Activated naive CD4-positive, alpha-beta T cell treated with anti-CD3 and anti-CD28 coated beads, Interleukin-2, amount 10 ng/mL, durations not matched to agents 7 days and 5 days (primary cell): ENCODE measurements around the gene THEMIS2.
"Not testable (repeated sequence)": the region's sequence is repeated elsewhere in the genome, so short reads cannot be mapped to it uniquely, and the experiment has no call there.

Experiments used
- CTCF ChIA-PET: fragments of 350-600 bp; sonication (Branson Sonifier 250); formaldehyde crosslinking; loops from one replicate; lab custom pipeline; 2021; ENCODE audit warnings: antibody characterized with exemption; lab: Charles Lee
- DNase-seq: peaks from one replicate; pipeline ENCODE4 v3.0.0-alpha.2; 2020
- H3K27ac Mint-ChIP-seq: one replicate; pipeline ENCODE4 v1.8.0; 2021; ENCODE audit warnings: mild to moderate bottlenecking, moderate library complexity, mixed read lengths
- H3K27me3 Mint-ChIP-seq: one replicate; pipeline ENCODE4 v1.8.0; 2021; ENCODE audit warnings: mild to moderate bottlenecking, mixed read lengths
- H3K36me3 Mint-ChIP-seq: one replicate; pipeline ENCODE4 v1.8.0; 2021; ENCODE audit warnings: mixed read lengths
- H3K4me1 Mint-ChIP-seq: one replicate; pipeline ENCODE4 v1.8.0; 2021; ENCODE audit warnings: mixed read lengths
- H3K4me3 Mint-ChIP-seq: one replicate; pipeline ENCODE4 v1.8.0; 2021; ENCODE audit warnings: mild to moderate bottlenecking, moderate library complexity, mixed read lengths
- H3K9me3 Mint-ChIP-seq: one replicate; pipeline ENCODE4 v1.8.0; 2021; ENCODE audit warnings: mixed read lengths

The THEMIS2 gene

DNA sequence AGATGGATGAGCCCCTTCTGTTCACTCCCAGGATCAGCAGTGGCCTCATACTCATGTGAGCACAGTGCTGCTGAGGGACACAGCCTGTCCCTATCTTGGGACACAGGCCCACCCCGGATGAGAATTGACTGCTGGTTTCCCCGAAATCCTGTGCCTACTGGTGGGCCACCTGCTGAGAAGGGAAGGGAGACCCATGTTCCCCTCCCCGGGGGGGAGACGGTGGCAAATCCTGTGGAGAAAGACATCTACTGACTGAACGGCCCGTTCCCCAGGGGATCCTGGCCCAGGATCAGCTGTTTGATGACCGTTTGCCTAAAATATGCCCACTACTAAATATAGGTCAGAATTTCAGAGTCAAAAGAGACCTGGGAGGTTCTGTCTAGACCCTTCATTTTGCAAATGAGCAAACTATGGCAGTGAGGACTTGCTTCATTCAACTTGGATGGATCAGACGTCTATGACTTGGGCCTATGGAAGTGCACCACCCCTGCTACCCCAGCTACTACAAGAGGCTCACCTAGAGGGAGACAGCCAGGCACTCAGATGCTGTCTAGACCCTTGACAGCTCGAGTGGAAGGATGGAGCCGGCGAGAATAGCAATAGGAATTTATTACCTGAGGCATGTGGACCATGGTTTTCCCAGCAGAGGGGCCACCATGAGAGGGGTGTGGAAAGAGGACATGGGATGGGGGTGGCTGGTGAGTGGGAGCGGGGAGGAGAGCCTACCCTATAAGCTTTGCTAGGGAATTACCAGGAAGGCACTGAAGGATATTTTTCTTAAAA is 15.6 kb upstream of the THEMIS2 start:
- H3K4me3 Mint-ChIP-seq, result no peak overlapping the region
- H3K9me3 Mint-ChIP-seq, result no peaks in the 10 kb centered on the region
- CTCF ChIA-PET, result interaction anchor here (0.8 to 2.3 kb wide), 10 partner anchors 8 to 352 kb away, joined by 3 to 23 read pairs (median 4); partner anchors contain the start of gene XKR8
- no peaks in the 10 kb centered on the region for H3K27me3 Mint-ChIP-seq
- no peak for DNase-seq
- peaks cover 11% of the 10 kb centered on the region for H3K4me1 Mint-ChIP-seq
- peaks cover 2% of the 10 kb centered on the region for H3K36me3 Mint-ChIP-seq
- no peak overlapping the region for H3K27ac Mint-ChIP-seq

GRCh38 chr1:27857552-27857951 is 14.8 kb upstream of the THEMIS2 start:
- not testable (repeated sequence) for H3K36me3 Mint-ChIP-seq, H3K27ac Mint-ChIP-seq, H3K9me3 Mint-ChIP-seq, H3K4me3 Mint-ChIP-seq, DNase-seq, H3K27me3 Mint-ChIP-seq
- H3K4me1 Mint-ChIP-seq, result peaks cover 11% of the 10 kb centered on the region
- CTCF ChIA-PET, result interaction anchor here (0.6 to 2.3 kb wide), 16 partner anchors 9 to 352 kb away, joined by 3 to 23 read pairs (median 4); partner anchors contain the start of gene EYA3

GRCh38 chr1:27858072-27858948 is 14.0 kb upstream of the THEMIS2 start:
- H3K9me3 Mint-ChIP-seq, result no peaks in the 10 kb centered on the region
- peak; percentile 90 for DNase-seq
- peak overlapping the region; percentile 82 for H3K27ac Mint-ChIP-seq
- no peaks in the 10 kb centered on the region for H3K36me3 Mint-ChIP-seq
- H3K27me3 Mint-ChIP-seq, result peaks cover 4% of the 10 kb centered on the region
- no peak overlapping the region for H3K4me3 Mint-ChIP-seq
- CTCF ChIA-PET, result interaction anchor here (0.6 to 2.3 kb wide), 17 partner anchors 10 to 351 kb away, joined by 3 to 23 read pairs (median 4); partner anchors contain the start of gene EYA3
- peaks cover 17% of the 10 kb centered on the region for H3K4me1 Mint-ChIP-seq

GRCh38 chr1:27858949-27859576 is 13.3 kb upstream of the THEMIS2 start:
- Mint-ChIP-seq H3K27me3 (peaks cover 4% of the 10 kb centered on the region), H3K9me3 (no peaks in the 10 kb centered on the region), H3K4me3 (no peak overlapping the region), H3K36me3 (no peaks in the 10 kb centered on the region), H3K27ac (no peak overlapping the region), H3K4me1 (peaks cover 24% of the 10 kb centered on the region)
- no peak for DNase-seq
- CTCF ChIA-PET, result interaction anchor here (0.7 to 2.3 kb wide), 5 partner anchors 17 to 350 kb away, joined by 3 to 7 read pairs (median 5); no protein-coding TSS in a partner anchor

DNA sequence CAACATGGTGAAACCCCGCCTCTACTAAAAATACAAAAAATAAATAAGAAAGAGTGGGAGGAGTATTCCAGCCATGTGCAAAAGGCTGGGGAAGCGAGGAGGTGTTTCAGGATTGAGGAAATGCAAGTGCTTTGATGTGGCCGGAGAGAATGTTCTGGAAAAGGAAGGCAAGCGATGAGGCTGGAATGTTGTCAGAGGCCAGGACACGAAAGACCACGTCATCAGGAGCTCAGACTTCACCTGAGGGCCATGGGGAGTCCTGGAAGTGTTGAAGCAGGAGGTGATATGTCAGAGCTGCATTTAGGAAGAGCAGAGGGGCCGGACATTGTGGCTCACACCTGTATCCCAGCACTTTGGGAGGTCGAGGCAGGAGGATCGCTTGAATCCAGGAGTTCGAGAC is 10.9 kb upstream of the THEMIS2 start:
- no peak for DNase-seq
- peaks cover 43% of the 10 kb centered on the region for H3K4me1 Mint-ChIP-seq
- no peaks in the 10 kb centered on the region for H3K36me3 Mint-ChIP-seq
- H3K4me3 Mint-ChIP-seq, result no peak overlapping the region
- no peaks in the 10 kb centered on the region for H3K9me3 Mint-ChIP-seq
- peaks cover 4% of the 10 kb centered on the region for H3K27me3 Mint-ChIP-seq
- H3K27ac Mint-ChIP-seq, result no peak overlapping the region
- CTCF ChIA-PET, result interaction anchor here (1.3 kb wide), 1 partner anchor 16 kb away, joined by 3 read pairs; no protein-coding TSS in a partner anchor

DNA sequence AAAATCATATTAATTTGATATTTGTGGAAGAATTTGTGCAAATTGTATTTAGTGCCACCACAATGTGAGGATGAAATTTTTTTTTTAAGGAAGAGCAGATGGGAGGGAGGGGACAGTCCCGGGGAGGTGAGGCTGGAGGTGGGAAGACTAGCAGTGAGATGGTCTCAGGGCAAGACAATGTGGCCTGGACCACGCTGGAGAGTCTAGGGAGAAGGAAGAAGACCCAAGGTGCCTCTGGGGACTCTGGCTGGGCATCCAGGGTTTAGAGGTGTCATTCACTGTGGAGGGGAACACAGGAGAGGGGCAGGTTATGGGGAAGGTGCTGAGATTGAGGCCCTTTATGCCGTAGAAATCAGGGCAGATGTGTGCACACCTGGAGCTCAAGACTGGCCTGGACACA is 10.3 kb upstream of the THEMIS2 start:
- H3K36me3 Mint-ChIP-seq, result no peaks in the 10 kb centered on the region
- peaks cover 45% of the 10 kb centered on the region for H3K4me1 Mint-ChIP-seq
- H3K27ac Mint-ChIP-seq, result no peak overlapping the region
- H3K9me3 Mint-ChIP-seq, result no peaks in the 10 kb centered on the region
- no peak overlapping the region for H3K4me3 Mint-ChIP-seq
- DNase-seq, result no peak
- CTCF ChIA-PET, result interaction anchor here (0.6 kb wide), 1 partner anchor 370 kb away, joined by 3 read pairs; no protein-coding TSS in a partner anchor
- peaks cover 4% of the 10 kb centered on the region for H3K27me3 Mint-ChIP-seq

DNA sequence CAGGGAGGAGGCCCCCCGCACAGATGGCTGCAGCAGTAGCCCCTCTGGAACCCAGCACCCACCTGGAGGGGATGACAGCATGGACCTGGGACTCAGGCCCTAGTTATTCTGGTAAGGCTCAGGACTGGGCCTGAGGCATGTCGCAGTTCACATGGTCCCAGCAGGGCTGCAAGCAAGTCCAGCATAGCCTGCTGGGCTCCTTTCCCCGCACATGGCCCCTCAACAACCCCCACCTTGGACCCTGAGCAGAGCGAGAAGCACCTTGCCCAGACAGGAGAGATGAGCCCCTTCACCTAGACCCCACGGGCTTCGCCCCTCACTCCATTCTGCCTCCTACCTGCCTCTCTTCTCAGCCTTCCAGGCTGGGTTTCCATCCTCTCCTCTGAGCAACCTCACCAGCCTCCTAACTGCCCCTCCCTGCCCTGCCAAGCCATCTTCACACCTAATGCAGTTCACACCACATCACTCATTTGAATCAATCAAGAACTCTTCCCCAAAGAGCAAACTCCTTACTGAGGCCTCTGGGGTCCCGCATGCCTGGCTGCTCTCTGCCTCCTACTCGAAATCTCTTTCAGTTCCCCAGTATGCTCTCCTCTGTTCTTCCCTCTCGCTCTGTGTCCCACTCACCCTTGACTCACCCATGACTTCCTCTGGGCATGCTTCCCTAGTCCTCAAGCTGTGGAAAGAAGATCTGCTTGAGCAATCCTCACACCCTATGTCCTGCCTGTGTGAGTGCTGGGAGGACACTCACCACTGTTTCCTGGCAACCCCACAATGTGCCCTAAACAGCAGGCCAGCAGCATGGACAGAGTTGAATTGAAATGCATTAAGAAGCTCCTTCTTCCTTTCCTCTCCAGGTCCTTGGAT is 9.4 kb upstream of the THEMIS2 start:
- Mint-ChIP-seq H3K4me3 (no peak overlapping the region), H3K4me1 (peaks cover 51% of the 10 kb centered on the region)

DNA sequence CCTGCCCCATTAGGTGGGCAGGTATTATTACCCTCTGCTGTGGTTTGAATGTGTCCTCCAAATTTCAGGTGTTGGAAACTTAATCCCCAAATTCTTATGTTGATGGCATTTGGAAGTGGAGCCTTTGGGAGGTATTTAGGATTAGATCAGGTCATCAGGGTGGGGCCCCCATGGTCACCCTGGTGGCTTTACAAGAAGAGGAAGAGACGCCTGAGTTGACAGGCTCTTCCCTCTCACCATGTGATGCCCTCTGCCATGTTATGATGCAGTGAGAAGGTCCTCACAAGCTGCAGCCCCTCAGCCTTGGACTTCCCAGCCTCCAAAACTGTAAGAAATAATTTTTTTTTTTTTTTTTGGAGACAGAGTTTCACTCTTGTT is 8.8 kb upstream of the THEMIS2 start:
- Mint-ChIP-seq H3K4me3 (no peak overlapping the region), H3K27ac (no peak overlapping the region), H3K9me3 (no peaks in the 10 kb centered on the region), H3K36me3 (no peaks in the 10 kb centered on the region), H3K27me3 (peaks cover 4% of the 10 kb centered on the region), H3K4me1 (peaks cover 52% of the 10 kb centered on the region)
- DNase-seq, result no peak
- CTCF ChIA-PET, result interaction anchor here (0.6 to 1.3 kb wide), 3 partner anchors 28 to 224 kb away, joined by 3 read pairs; partner anchors contain the start of gene EYA3

More for the DNA sequence above, 9.4 kb upstream of the THEMIS2 start:
- Mint-ChIP-seq H3K27ac (peak overlapping the region; percentile 62), H3K9me3 (no peaks in the 10 kb centered on the region), H3K36me3 (no peaks in the 10 kb centered on the region), H3K27me3 (peaks cover 4% of the 10 kb centered on the region)
- CTCF ChIA-PET, result interaction anchor here (0.6 to 1.3 kb wide), 3 partner anchors 81 to 369 kb away, joined by 3 read pairs; partner anchors contain the start of gene EYA3
- no peak for DNase-seq

DNA sequence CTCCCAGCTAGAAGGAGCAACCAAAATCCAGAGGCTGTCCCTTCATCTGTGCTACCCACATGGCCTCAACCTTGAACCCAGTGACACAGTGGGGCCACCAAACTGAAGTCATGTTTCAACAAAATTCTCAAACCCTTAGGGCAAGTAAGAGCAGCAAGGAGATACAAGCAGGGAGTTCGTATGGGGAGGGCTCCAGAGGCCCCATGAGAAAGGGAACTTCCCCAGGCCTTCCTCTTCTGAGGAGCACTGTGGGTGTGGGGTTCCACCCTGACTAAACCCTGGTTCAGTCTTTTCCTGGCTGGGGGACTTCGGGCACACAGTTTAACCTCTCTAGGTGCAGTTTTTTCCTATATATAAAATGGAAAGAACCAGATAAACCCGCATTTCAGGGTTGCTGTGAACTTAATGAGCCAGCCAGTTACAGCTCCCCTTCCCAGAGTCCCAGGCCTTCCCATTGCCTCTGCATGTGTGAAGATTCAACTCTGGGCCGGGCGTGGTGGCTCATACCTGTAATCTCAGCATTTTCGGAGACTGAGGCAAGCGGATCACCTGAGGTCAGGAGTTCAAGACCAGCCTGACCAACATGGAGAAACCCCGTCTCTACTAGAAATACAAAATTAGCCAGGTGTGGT is 8.0 kb upstream of the THEMIS2 start:
- peak overlapping the region; percentile 94 for H3K27ac Mint-ChIP-seq
- no peak for DNase-seq
- H3K4me1 Mint-ChIP-seq, result peaks cover 55% of the 10 kb centered on the region
- peaks cover 4% of the 10 kb centered on the region for H3K27me3 Mint-ChIP-seq
- no peaks in the 10 kb centered on the region for H3K9me3 Mint-ChIP-seq
- no peaks in the 10 kb centered on the region for H3K36me3 Mint-ChIP-seq
- CTCF ChIA-PET, result interaction anchor here (0.6 to 1.3 kb wide), 4 partner anchors 19 to 547 kb away, joined by 3 read pairs; partner anchors contain the start of gene EYA3
- no peak overlapping the region for H3K4me3 Mint-ChIP-seq

- H3K9me3 Mint-ChIP-seq, result no peaks in the 10 kb centered on the region
- peaks cover 4% of the 10 kb centered on the region for H3K27me3 Mint-ChIP-seq
- H3K27ac Mint-ChIP-seq, result no peak overlapping the region
- H3K4me3 Mint-ChIP-seq, result no peak overlapping the region
- H3K36me3 Mint-ChIP-seq, result no peaks in the 10 kb centered on the region
- peaks cover 61% of the 10 kb centered on the region for H3K4me1 Mint-ChIP-seq
- no peak for DNase-seq
- CTCF ChIA-PET, result interaction anchor here (0.5 kb wide), 1 partner anchor 48 kb away, joined by 3 read pairs; no protein-coding TSS in a partner anchor
Measured at GRCh38 chr1:27865821-27866220, 6.5 kb upstream of the THEMIS2 start.

DNA sequence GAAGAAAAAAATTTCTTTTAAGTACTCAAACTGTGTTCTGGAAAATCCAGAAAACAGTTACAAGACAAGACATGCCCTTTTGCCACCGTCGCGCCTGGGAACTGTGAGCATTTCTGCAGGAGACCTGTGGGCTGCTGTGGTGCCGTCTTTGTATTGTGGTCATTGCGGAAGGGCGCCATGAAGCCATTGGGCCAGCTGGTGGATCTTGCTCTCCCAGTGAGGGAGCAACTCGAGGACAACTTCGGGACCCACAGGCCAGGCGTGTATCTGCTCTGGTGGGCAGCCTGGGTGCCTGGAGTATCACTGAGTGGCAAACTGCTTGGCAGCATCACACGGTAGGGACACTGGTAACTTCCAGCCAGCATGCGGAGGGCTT is 3.8 kb upstream of the THEMIS2 start:
- H3K36me3 Mint-ChIP-seq, result peaks cover 6% of the 10 kb centered on the region
- H3K27me3 Mint-ChIP-seq, result no peaks in the 10 kb centered on the region
- peaks cover 62% of the 10 kb centered on the region for H3K4me1 Mint-ChIP-seq
- H3K9me3 Mint-ChIP-seq, result no peaks in the 10 kb centered on the region
- CTCF ChIA-PET, result interaction anchor here (1.1 kb wide), 1 partner anchor 12 kb away, joined by 3 read pairs; no protein-coding TSS in a partner anchor
- H3K27ac Mint-ChIP-seq, result peak overlapping the region; percentile 97
- peak; percentile 32 for DNase-seq
- peak overlapping the region; percentile 65 for H3K4me3 Mint-ChIP-seq

- H3K27ac Mint-ChIP-seq, result peak overlapping the region; percentile 97
- H3K9me3 Mint-ChIP-seq, result no peaks in the 10 kb centered on the region
- CTCF ChIA-PET, result interaction anchor here (1.1 kb wide), 1 partner anchor 12 kb away, joined by 3 read pairs; no protein-coding TSS in a partner anchor
- peaks cover 6% of the 10 kb centered on the region for H3K36me3 Mint-ChIP-seq
- H3K27me3 Mint-ChIP-seq, result no peaks in the 10 kb centered on the region
- peak overlapping the region; percentile 65 for H3K4me3 Mint-ChIP-seq
- peaks cover 64% of the 10 kb centered on the region for H3K4me1 Mint-ChIP-seq
- DNase-seq, result peak; percentile 82
Measured at GRCh38 chr1:27868932-27869718, 3.2 kb upstream of the THEMIS2 start.
